HEK293 (cell line): Measurements from ENCODE around the gene PDE4D.
"Not testable (repeated sequence)": the region's sequence is repeated elsewhere in the genome, so short reads cannot be mapped to it uniquely, and the experiment has no call there.

Experiments
- CTCF ChIP-seq: fragments of 450-650 bp; formaldehyde crosslinking; IDR thresholded peaks from 2 replicates; pipeline ENCODE4 v1.5.1; 2016; ENCODE audit warnings: missing biosample characterization, missing genetic modification characterization
- ZNF513 ChIP-seq: fragments of 450-650 bp; IDR thresholded peaks from 2 replicates; pipeline ENCODE4 v1.5.1; 2018; ENCODE audit warnings: missing biosample characterization, missing genetic modification characterization
- ZSCAN18 ChIP-seq: fragments of 450-650 bp; formaldehyde crosslinking; IDR thresholded peaks from 2 replicates; pipeline ENCODE4 v1.5.1; 2016; ENCODE audit warnings: missing biosample characterization, missing genetic modification characterization

- TF ChIP-seq CTCF, ZNF513, ZSCAN18 (tag by site-specific recombination): not testable (repeated sequence)
These were observed 590.2 kb downstream of the PDE4D start for GRCh38 chr5:59303289-59303716.
